H9 (cell line): Measurements from ENCODE around the gene PCBP4. TPM values are rescaled to one million over a fixed set of nuclear protein-coding genes. Genes with fewer than 3 reads are reported as not detected.

Experiments
- DNase-seq: peaks from one replicate; pipeline ENCODE4 v3.0.0-alpha.2; 2017
- H2AFZ ChIP-seq: one replicate; pipeline ENCODE4 v1.6.1; 2013; ENCODE audit warnings: mild to moderate bottlenecking, low read length, control low read depth, moderate library complexity
- H2AK5ac ChIP-seq: 2 replicates; pipeline ENCODE4 v1.6.1; 2013; ENCODE audit warnings: low read length, control low read depth, mixed read lengths; ENCODE audit not compliant: insufficient read length
- H2BK120ac ChIP-seq: one replicate; pipeline ENCODE4 v1.6.1; 2013; ENCODE audit warnings: low read depth, mild to moderate bottlenecking, low read length, control low read depth, inconsistent platforms; ENCODE audit not compliant: poor library complexity, severe bottlenecking
- H2BK12ac ChIP-seq: 2 replicates; pipeline ENCODE4 v1.6.1; 2013; ENCODE audit warnings: low read length, control low read depth, mixed read lengths, low read depth; ENCODE audit not compliant: insufficient read length
- H2BK15ac ChIP-seq: 2 replicates; pipeline ENCODE4 v1.6.1; 2013; ENCODE audit warnings: low read depth, low read length, control low read depth
- H2BK20ac ChIP-seq: one replicate; pipeline ENCODE4 v1.6.1; 2013; ENCODE audit warnings: low read depth, mild to moderate bottlenecking, low read length, control low read depth, inconsistent platforms; ENCODE audit not compliant: poor library complexity, severe bottlenecking
- H2BK5ac ChIP-seq: 2 replicates; pipeline ENCODE4 v1.6.1; 2013; ENCODE audit warnings: low read length, control low read depth, mixed read lengths; ENCODE audit not compliant: insufficient read length
- H3K14ac ChIP-seq: 2 replicates; pipeline ENCODE4 v1.6.1; 2013; ENCODE audit warnings: low read length, control low read depth; ENCODE audit not compliant: insufficient read depth
- H3K18ac ChIP-seq: 2 replicates; pipeline ENCODE4 v1.6.1; 2013; ENCODE audit warnings: low read depth, mild to moderate bottlenecking, mixed read lengths, low read length, control low read depth; ENCODE audit not compliant: insufficient read length
- H3K23ac ChIP-seq: 2 replicates; pipeline ENCODE4 v1.6.1; 2013; ENCODE audit warnings: low read length, control low read depth, mixed read lengths, low read depth; ENCODE audit not compliant: insufficient read length
- H3K23me2 ChIP-seq: 2 replicates; pipeline ENCODE4 v1.6.1; 2013; ENCODE audit warnings: low read depth, mild to moderate bottlenecking, mixed read lengths, low read length, control low read depth; ENCODE audit not compliant: insufficient read length, poor library complexity, severe bottlenecking
- H3K27ac ChIP-seq: 2 replicates; pipeline ENCODE4 v1.5.1; 2013; ENCODE audit warnings: low read length, control low read depth, mixed read lengths, low read depth; ENCODE audit not compliant: insufficient read length
- H3K27me3 ChIP-seq: 2 replicates; pipeline ENCODE4 v1.6.1; 2013; ENCODE audit warnings: low read length, control low read depth, inconsistent platforms; ENCODE audit not compliant: insufficient read depth
- H3K4ac ChIP-seq: 2 replicates; pipeline ENCODE4 v1.6.1; 2013; ENCODE audit warnings: low read depth, mild to moderate bottlenecking, control low read depth, inconsistent platforms, low read length, moderate library complexity
- H3K4me1 ChIP-seq: 2 replicates; pipeline ENCODE4 v1.6.1; 2013; ENCODE audit warnings: low read length, control low read depth, inconsistent platforms; ENCODE audit not compliant: insufficient read depth
- H3K4me2 ChIP-seq: 2 replicates; pipeline ENCODE4 v1.6.1; 2013; ENCODE audit warnings: low read length, control low read depth, mixed read lengths; ENCODE audit not compliant: insufficient read length, insufficient read depth
- H3K56ac ChIP-seq: 2 replicates; pipeline ENCODE4 v1.6.1; 2013; ENCODE audit warnings: low read depth, mild to moderate bottlenecking, mixed read lengths, low read length, control low read depth; ENCODE audit not compliant: insufficient read length
- H3K79me1 ChIP-seq: 2 replicates; pipeline ENCODE4 v1.6.1; 2013; ENCODE audit warnings: low read depth, mild to moderate bottlenecking, moderate library complexity, low read length, control low read depth, inconsistent platforms; ENCODE audit not compliant: insufficient read depth, poor library complexity, severe bottlenecking
- H3K79me2 ChIP-seq: 2 replicates; pipeline ENCODE4 v1.6.1; 2013; ENCODE audit warnings: low read length, control low read depth, inconsistent platforms; ENCODE audit not compliant: insufficient read depth
- H3K9ac ChIP-seq: 2 replicates; pipeline ENCODE4 v1.6.1; 2013; ENCODE audit warnings: low read length, control low read depth, mixed read lengths; ENCODE audit not compliant: insufficient read length; ENCODE audit errors: extremely low read depth
- H3K9me3 ChIP-seq: one replicate; pipeline ENCODE4 v1.6.1; 2013; ENCODE audit warnings: low read depth, low read length, inconsistent platforms; ENCODE audit not compliant: control insufficient read depth
- H3T11ph ChIP-seq: one replicate; pipeline ENCODE4 v1.6.1; 2013; ENCODE audit warnings: mild to moderate bottlenecking, low read length, control low read depth, inconsistent platforms
- H4K20me1 ChIP-seq: one replicate; pipeline ENCODE4 v1.6.1; 2013; ENCODE audit not compliant: control insufficient read depth, insufficient read length, insufficient read depth
- H4K5ac ChIP-seq: 2 replicates; pipeline ENCODE4 v1.6.1; 2013; ENCODE audit warnings: low read depth, mild to moderate bottlenecking, mixed read lengths, low read length, control low read depth; ENCODE audit not compliant: insufficient read length
- H4K8ac ChIP-seq: replicated peaks from 2 replicates; pipeline ENCODE4 v1.6.1; 2013; ENCODE audit warnings: low read length, control low read depth, mixed read lengths, low read depth; ENCODE audit not compliant: insufficient read length
- H4K91ac ChIP-seq: 2 replicates; pipeline ENCODE4 v1.6.1; 2013; ENCODE audit warnings: low read depth, mild to moderate bottlenecking, moderate library complexity, mixed read lengths, low read length, control low read depth; ENCODE audit not compliant: insufficient read length
- H3K27ac Mint-ChIP-seq, 3 experiments: 2 replicates in 2 of 3; 3 replicates in 1 of 3; pipeline ENCODE4 v1.8.0; 2020 to 2021; ENCODE audit warnings: mixed read lengths in 3 of 3, mild to moderate bottlenecking in 1 of 3, moderate library complexity in 1 of 3
- H3K27me3 Mint-ChIP-seq: 2 replicates; pipeline ENCODE4 v1.8.0; 2021; ENCODE audit warnings: low read depth, mild to moderate bottlenecking, moderate library complexity, mixed read lengths
- H3K36me3 Mint-ChIP-seq, 3 experiments: 2 replicates in 2 of 3; 3 replicates in 1 of 3; pipeline ENCODE4 v1.8.0; 2020 to 2021; ENCODE audit warnings: low read depth in 3 of 3, mixed read lengths in 3 of 3; ENCODE audit not compliant: insufficient read depth in 1 of 3
- H3K4me1 Mint-ChIP-seq, 2 experiments: 2 replicates each; pipeline ENCODE4 v1.8.0; 2020; ENCODE audit warnings: mixed read lengths in 2 of 2
- H3K4me3 Mint-ChIP-seq, 2 experiments: 2 replicates in 1 of 2; 3 replicates in 1 of 2; pipeline ENCODE4 v1.8.0; 2020 to 2021; ENCODE audit warnings: mild to moderate bottlenecking in 2 of 2, mixed read lengths in 2 of 2, moderate library complexity in 1 of 2
- H3K9me3 Mint-ChIP-seq, 2 experiments: 2 replicates in 1 of 2; 3 replicates in 1 of 2; pipeline ENCODE4 v1.8.0; 2020; ENCODE audit warnings: mild to moderate bottlenecking in 2 of 2, mixed read lengths in 2 of 2, moderate library complexity in 1 of 2
- WGBS: extraction: QIAGEN DNeasy Blood & Tissue Kit; methylation state at CpG from one replicate; pipeline ENCODE4 v1.1.7; 2013; ENCODE audit warnings: missing lambda C conversion rate, low lambda C conversion rate, mixed read lengths; ENCODE audit not compliant: insufficient read length; ENCODE audit errors: extremely low coverage; 5-methylcytosine and 5-hydroxymethylcytosine counted together
- total RNA-seq: library from RNA; stranded (reverse); gene quantifications from 2 replicates; pipeline ENCODE4 v1.2.1, GENCODE V29; 2021
- TF ChIP-seq, protein P1 (sequence below): fragments of 200-600 bp; sonication (generic); conservative IDR thresholded peaks from 3 replicates; pipeline ENCODE4 v1.8.0; 2021; ENCODE audit warnings: antibody characterized with exemption, mild to moderate bottlenecking

PCBP4 gene
- total RNA-seq, 1 experiment from 2014 or later = 24.6 TPM

DNA sequence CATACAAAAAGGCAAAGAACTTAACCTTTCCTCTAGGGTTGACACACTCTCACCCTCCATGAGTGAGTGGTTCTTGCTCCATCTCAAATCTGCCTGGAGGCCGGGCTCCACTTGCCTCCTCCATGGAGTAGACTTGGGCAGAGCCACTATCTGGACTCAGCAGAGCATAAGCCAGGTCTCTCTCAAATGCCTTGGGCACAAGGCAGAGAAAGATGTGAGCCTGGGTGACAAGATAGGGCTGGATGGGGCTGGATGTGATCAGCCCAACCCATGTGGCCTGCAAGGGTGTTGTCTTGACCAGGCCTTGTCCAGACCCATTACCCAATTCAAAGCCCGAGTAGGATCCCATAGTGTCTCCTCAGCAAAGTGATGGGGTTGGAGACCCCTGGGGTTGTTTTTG lies 32.6 kb upstream of the PCBP4 start:
- no peaks in the 10 kb centered on the region for H3K27me3 ChIP-seq
- H3T11ph ChIP-seq = no peak overlapping the region
- no peak overlapping the region for H2BK15ac ChIP-seq
- H3K9ac ChIP-seq = no peak overlapping the region
- no peak overlapping the region for H3K18ac ChIP-seq
- no peak overlapping the region for H2AK5ac ChIP-seq
- H3K4me1 ChIP-seq = peaks cover 5% of the 10 kb centered on the region; the same call in 1 of the 2 replicates
- H3K4me3 Mint-ChIP-seq = no peak overlapping the region
- H3K27ac ChIP-seq = no peak overlapping the region
- H2AFZ ChIP-seq = no peak overlapping the region
- no peak overlapping the region for H4K5ac ChIP-seq
- peaks cover 37 to 43% of the 10 kb centered on the region in 2 experiments for H3K4me1 Mint-ChIP-seq
- H3K27me3 Mint-ChIP-seq = peaks cover 4% of the 10 kb centered on the region
- no peak overlapping the region for H3K4me2 ChIP-seq
- no peak overlapping the region for H3K14ac ChIP-seq
- no peak overlapping the region for H3K56ac ChIP-seq
- TF ChIP-seq, protein P1, sequence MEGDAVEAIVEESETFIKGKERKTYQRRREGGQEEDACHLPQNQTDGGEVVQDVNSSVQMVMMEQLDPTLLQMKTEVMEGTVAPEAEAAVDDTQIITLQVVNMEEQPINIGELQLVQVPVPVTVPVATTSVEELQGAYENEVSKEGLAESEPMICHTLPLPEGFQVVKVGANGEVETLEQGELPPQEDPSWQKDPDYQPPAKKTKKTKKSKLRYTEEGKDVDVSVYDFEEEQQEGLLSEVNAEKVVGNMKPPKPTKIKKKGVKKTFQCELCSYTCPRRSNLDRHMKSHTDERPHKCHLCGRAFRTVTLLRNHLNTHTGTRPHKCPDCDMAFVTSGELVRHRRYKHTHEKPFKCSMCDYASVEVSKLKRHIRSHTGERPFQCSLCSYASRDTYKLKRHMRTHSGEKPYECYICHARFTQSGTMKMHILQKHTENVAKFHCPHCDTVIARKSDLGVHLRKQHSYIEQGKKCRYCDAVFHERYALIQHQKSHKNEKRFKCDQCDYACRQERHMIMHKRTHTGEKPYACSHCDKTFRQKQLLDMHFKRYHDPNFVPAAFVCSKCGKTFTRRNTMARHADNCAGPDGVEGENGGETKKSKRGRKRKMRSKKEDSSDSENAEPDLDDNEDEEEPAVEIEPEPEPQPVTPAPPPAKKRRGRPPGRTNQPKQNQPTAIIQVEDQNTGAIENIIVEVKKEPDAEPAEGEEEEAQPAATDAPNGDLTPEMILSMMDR = no peak
- H3K9me3 ChIP-seq = no peaks in the 10 kb centered on the region
- H3K23ac ChIP-seq = no peak overlapping the region
- no CpG with 5 or more reads among the region's 2 CpGs for WGBS
- no peak overlapping the region for H4K91ac ChIP-seq
- no peak for DNase-seq
- H3K36me3 Mint-ChIP-seq = peaks cover 9 to 10% (median 10%) of the 10 kb centered on the region in 3 experiments
- peaks cover 6% of the 10 kb centered on the region for H3K23me2 ChIP-seq
- H4K8ac ChIP-seq = no peak overlapping the region
- peak overlapping the region in 1 of 3 experiments; percentile 88; a peak in 1 of 7 replicates for H3K27ac Mint-ChIP-seq
- H2BK5ac ChIP-seq = no peak overlapping the region
- H3K79me2 ChIP-seq = peaks cover 5% of the 10 kb centered on the region; the same call in 1 of the 2 replicates
- peaks cover 2% of the 10 kb centered on the region for H4K20me1 ChIP-seq
- no peak overlapping the region for H2BK20ac ChIP-seq
- no peaks in the 10 kb centered on the region; a peak in 1 of 5 replicates for H3K9me3 Mint-ChIP-seq
- no peaks in the 10 kb centered on the region for H3K79me1 ChIP-seq
- no peak overlapping the region for H3K4ac ChIP-seq
- no peak overlapping the region for H2BK120ac ChIP-seq
- no peak overlapping the region for H2BK12ac ChIP-seq
